ENCODE data around the gene SDCCAG8.
A peak's percentile ranks its signal among the peaks of the same experiment; 100 is the strongest.
"Not testable (repeated sequence)": the region's sequence is repeated elsewhere in the genome, so short reads cannot be mapped to it uniquely, and the experiment has no call there.

SDCCAG8 gene

DNA sequence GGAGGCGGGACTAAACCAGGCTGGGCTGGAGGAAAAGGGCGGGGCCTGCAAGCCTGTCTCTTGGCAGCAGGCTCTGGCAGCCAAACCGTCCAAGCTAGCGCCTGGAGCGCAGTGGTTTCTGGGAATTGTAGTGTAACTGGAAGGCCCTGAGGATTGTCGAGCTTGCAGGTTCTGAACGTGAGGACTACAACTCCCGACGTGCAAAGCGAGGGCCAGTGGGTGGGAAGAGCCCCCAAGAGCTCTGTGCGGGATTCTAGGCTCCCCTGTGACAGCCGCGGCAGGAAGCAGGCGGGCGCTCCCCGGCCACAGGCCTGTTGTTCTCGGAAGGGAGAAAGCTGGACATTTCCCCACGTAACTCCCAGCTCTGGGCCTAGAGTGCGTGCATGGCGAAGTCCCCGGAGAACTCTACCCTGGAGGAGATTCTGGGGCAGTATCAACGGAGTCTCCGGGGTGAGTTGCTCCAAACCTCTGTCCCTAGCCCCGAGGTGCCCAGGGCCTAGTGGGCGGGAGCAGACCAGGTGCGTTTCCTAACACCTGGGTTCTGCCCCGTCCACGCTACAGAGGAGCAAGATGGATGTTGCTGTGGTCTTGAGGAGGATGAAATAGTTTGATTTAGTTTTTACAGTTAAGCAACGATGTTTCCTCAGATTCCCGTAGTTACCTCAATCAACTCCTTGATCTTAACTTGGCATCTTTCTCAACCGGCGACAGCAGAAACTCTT, at the start of gene SDCCAG8:
Gene SDCCAG8 (plus strand): TSS at position 251 of the 722 bp plus-strand sequence. CDS start 133 bp downstream, at position 384.
- DNase-seq, result peak; percentile 94 to 100 (median 99)

DNA sequence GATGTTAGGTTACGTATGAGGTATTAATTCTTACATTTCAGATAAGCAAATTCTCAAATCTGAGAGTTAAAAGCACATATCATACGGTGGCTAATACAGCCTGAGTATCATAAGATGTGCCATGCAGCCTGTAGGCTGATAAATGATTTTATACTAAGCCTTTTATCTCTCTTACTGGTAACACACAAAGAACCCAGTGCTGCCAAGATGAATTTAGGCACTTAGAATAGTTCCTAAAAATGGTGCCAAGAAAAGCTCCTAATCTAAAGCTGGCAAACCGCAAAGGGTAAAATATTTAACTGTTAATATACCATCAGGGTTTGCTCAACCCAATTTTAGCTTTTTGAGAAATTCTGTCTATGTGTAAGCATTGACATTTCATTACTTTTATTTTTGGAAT, 43.9 kb upstream of the SDCCAG8 start:
- not testable (repeated sequence) for DNase-seq

DNA sequence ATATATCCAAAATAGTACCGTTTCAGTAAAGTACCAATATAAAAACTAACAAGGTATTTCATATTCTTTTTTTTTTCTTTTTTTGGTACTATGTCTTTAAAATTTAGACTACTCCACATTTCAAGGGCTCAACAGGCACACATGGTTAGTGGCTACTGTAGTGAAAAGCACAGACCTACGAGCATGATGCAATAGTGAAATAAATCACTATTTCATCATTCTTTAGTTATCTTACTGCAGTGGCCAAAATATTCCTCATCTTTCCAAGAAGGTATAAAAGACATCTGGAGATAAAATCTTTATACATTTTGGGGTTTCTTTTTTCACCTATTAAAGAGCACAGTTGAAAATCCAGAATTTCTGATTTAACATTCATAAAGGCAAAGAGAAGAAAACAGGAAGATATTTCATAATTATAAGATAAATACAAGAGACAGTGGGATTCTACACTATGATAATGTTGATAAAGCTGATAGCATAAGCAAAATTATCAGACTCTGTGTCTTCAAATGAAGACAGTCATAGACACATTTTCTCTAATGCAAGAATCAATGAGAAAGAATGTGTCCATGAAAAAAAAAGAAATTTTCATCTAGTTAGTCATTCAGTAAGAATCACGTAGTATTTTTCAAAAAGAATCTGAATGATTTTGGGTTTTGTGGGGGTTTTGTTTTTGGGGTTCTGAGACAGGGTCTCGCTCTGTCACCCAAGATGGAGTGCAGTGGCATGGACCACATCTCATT, 42.6 kb upstream of the SDCCAG8 start:
- no peak for DNase-seq

DNA sequence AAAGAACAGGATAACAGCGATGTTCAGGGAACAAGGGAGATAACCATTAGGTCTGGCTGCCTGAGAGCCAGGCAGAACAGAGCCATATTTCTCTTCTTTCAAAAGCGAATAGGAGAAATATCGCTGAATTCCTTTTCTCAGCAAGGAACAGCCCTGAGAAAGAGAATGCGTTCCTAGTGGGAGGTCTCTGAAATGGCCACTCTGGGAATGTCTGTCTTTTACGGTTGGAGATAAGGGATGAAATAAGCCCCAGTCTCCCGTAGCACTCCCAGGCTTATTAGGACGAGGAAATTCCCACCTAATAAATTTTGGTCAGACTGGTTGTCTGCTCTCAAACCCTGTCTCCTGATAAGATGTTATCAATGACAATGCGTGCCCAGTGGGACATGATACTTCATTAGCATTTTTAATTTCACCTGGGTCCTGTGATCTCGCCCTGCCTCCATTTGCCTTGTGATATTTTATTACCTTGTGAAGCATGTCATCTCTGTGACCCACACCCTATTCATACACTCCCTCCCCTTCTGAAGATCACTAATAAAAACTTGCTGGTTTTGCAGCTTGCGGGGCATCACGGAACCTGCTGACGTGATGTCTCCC, 40.5 kb upstream of the SDCCAG8 start:
- not testable (repeated sequence) for DNase-seq

DNA sequence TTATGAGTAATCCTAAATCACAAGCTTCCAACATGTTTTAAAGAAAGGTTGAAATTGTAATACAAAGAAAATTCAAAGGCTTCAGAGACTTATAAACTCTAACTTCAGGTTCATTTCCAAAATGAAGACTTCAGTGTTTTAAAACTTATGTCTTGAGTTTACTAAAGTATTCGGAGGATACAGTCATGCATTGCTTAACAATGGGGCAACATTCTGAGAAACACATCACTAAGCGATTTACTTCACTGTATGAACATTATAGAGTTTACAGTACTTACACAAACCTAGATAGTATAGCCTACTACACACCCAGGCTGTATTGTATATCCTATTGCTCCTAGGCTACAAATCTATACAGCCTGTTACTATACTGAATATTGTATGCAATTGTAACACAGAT, 39.1 kb upstream of the SDCCAG8 start:
- DNase-seq, result no peak

DNA sequence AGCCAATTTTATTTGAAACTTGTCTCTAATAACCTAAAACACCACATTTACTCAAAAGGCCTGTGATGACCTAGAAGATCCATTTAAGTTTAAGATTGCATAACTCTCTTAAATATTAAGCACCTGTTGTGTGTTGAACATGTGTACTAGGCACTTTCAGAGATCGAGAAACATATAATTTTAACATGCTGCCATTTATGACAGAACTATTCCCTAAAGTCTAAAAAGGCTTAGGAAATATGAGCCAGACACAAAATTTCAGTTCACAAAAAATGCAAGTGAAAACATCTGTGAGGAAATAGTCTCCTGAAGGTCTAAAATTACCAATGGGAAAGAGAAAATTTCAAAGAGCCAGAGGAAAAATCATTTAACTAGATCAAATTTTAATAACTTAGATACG, 38.5 kb upstream of the SDCCAG8 start:
- DNase-seq, result no peak

DNA sequence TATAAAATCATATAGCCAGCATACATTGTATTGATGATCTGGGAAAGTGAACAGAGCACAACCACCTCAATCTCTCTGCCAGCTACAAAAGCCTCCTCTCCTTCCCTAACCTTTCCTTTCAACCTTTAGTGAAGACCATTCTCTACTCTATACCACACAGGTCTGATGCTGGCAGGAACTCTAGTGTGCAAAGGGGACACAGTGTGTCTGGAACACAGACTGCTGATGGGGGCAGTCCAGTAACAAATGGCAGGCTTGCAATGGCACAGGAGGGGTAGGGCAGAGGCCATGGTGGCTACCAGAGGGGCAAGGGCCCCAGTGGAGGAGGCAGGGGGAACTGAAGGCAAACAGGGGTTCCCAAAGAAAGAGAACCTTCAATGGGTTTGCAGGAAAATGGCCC, 37.8 kb upstream of the SDCCAG8 start:
- DNase-seq, result no peak

DNA sequence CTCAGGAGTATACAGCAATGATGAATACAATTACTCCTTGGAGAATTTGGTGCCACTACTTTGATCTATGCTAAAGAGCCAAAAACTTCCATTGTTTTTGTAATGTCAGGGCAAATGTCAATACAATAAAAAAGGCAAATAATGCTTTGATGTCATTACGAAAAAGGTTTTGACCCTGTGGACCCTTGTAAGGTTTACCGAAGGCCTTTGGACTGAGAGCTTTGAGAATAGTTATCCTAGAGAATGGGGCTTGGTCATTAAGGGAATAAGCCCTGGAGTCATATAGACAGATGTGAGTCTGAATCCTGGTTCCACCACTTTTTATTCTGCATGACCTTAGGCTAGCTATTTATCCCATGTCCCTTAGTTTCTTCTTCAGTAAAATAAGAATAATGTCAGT, 28.2 kb upstream of the SDCCAG8 start:
- no peak for DNase-seq

DNA sequence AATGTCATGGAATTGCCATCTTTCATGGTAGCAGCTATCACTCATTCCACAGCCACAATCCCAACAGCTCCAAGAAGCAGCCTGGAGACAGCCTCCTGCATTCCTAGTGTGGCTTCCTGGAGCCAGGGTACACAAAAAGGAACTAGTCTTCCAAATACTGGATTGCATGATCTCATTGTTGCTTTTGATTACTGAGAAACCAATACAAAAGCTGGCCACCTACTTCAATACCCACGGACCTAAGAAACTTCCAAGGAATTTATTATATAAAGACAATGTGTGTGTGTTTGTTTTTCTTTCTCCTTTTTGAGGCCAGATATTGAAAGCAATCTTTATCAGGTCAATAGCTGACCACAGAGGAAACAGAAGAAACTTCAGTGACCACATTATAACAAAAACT, 26.3 kb upstream of the SDCCAG8 start:
- no peak for DNase-seq

DNA sequence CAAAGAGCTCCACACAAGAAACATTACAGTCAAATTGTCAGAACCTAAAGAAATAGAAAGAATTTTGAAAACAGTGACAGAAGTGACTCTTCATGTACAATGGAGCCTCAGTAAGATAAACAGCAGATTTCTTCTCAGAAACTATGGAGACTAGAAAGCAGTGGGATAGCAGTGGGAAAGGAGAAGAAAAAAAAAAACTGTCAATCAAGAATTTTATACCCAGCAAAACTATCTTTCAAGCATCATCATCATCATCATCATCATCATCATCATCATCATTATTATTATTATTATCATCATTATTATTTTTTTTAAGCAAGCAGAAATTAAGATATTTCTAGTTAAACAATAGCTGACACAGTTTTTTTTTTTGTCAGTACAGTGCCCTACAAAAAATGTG, 24.9 kb upstream of the SDCCAG8 start:
- peak in 1 of 3 experiments; percentile 24 for DNase-seq

DNA sequence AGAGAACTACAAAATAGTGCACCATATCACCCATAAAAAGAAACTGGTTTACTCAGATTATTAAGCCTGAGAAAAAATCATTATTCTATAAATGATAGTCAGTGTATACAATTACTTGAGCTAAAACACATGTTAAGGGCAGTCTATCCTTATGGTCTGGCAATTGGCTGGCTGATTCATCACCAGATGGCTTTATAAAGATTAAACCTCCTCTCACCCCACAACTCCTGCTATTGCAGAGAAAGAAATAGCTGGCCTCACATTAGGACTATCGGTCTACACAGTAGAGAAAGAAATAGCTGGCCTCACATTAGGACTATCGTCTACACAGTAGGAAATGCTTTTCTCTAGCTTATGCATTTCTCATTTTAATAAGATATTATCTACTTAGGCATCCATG, 21.9 kb upstream of the SDCCAG8 start:
- no peak for DNase-seq

DNA sequence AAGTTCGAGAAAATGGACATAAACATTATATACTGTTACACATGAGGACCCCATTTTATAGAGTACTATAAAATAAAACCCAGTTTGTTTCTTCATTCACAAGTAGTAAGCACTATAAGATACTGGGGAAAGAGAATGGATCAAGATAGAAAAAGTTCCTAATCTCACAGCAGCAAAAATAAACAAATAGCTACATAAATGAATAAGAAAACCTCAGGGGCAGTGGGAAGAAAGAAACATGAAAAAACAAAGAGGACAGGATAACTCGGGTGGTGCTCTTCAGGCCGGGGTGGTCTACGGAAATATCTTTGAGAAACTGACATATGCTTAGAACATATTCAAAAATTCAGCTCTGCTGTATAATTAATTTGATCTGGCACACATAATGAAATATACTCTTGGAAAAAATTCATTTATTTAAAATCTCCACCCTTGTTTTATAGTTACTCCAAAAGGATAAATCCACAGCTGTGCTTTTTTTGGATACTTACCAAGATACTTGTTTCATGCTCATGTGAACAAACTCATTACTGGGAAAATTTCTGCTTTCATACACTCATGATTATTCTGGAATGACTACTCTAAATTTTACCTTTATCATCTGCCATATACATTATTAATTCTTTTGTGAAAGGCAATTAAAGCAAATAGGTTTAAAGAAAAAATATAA, 20.7 kb upstream of the SDCCAG8 start:
- DNase-seq, result no peak

DNA sequence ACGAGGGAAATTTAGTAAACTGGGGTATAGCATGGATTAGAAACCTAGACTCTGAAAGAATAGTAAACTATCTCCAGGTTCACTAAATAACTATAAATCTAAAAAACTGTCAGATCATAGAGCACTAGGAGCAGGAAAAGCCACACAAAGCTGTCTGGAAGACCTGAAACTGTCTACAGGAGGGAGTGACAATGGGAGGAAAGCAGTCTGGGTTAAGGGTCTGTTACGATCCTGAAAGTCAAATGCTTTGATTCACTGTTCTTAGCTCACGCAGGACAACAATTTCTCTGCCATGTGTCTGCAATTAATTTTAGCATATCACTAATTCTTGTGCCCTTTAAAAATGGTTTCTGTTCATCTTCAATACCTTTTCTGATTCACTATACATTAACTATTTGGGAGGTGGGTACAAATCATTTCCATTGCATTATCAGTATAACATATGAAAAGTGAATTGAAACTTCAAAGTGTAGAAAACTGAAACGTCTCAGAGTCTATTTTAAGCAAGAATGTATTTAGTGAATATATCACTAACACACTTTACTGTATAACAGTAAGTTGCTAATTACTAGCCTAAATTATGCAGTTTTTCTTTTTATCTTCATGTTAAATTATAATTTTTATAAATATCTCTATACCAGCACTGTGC, 19.1 kb upstream of the SDCCAG8 start:
- DNase-seq, result no peak

DNA sequence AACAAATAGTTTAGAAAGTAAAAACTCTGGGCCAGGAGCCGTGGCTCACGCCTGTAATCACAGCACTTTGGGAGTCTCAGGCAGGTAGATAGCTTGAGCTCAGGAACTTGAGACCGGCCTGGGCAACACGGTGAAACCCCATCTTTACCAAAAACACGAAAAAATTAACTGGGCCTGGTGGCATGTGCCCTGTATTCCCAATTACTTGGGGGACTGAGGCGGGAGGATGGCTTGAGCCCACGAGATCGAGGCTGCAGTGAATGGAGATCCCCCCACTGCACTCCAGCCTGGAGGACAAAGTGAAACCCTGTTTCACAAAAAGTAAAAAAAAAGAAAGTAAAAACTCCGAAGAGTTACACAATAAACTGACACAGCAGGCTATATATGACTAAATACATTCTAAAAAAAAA, 11.4 kb upstream of the SDCCAG8 start:
- no peak for DNase-seq

DNA sequence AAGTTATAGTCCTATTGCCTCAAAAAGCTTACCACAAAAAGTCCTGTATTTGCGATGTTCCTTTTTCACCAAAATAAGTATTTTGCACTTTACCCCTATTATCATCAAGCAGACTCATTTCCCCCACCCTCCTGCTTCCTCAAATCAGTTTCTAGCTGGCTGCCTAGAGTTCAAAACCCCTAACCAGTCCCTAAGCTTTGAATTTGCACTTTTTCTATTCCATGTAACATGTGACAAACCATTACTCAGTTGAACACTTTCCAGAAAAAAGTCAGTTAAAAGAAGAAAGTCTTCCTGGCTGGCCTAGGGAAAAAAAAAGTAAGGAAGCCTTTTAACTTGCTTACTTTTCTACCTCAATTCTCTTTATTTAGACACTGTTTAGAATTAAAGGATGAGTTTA, 8.9 kb upstream of the SDCCAG8 start:
- no peak for DNase-seq

DNA sequence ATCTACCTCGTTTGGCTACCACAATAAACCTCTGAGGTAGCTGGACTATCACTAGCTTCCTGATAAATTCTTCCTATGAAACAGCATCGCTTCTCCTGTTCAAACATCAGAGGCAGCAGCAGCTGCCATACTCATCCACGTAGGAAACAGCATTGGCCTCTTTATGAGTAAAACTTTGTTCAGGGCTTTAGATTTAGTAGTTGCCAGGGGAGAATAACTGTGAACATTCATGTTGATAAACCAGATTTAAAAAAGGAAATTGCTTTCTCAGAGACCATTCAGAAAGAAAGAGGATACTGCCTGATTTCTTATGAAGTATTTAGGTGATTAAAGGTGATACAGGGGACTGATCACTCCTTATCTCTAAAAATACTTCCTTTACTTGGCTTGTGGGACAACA, 7.9 kb upstream of the SDCCAG8 start:
- no peak for DNase-seq

DNA sequence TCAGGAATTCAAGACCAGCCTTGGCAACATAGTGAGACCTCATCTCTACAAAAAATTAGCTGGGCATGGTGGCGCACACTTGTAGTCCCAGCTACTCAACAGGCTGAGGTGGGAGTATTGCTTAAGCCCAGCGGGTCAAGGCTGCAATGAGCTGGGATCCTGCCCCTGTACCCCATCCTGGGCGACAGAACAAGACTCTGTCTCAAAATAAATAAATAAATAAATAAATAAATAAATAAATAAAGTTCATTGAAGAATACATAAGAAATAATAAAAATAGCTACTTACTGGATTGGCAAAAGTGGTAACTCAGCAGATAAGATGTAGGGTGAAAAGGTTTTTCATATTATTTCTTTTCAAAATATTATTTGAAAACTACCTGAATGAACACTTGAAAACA, 6.6 kb upstream of the SDCCAG8 start:
- DNase-seq, result no peak

DNA sequence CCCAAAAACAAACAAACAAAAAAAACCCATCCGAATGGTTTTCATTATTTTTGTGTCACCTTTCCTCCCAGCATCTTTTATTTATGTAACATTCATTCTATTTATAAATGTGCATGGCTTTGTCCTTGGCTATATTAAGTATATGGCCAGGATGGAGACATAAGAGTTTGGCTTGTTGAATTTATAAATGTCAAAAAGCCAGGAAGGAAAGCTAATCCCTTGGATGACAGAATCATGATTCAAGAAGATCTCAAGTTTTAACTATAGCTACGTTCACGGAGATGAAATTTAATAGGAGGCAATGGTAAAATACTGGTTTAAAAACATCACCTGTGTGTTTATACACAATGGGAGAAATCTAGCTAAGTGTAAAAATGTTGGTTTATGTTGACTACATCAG, 5.7 kb upstream of the SDCCAG8 start:
- no peak for DNase-seq

DNA sequence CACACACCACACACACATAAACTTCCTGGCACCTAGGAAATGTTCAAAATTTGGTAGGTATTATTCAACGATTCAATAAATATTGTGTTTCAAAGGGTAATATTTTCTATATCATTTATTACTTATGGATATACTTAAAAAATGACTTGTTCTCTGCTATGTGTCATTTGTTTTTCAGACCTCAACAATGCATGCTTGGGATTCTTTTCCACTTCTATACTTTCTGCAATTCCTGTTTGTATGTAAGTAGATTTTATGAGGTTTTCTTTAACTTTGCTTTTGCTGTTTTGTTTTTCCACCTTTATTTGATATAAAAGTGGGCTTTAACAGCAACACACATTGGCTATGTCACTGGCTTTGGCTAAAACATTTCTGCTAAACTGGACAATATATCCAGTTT, 4.3 kb upstream of the SDCCAG8 start:
- no peak for DNase-seq

DNA sequence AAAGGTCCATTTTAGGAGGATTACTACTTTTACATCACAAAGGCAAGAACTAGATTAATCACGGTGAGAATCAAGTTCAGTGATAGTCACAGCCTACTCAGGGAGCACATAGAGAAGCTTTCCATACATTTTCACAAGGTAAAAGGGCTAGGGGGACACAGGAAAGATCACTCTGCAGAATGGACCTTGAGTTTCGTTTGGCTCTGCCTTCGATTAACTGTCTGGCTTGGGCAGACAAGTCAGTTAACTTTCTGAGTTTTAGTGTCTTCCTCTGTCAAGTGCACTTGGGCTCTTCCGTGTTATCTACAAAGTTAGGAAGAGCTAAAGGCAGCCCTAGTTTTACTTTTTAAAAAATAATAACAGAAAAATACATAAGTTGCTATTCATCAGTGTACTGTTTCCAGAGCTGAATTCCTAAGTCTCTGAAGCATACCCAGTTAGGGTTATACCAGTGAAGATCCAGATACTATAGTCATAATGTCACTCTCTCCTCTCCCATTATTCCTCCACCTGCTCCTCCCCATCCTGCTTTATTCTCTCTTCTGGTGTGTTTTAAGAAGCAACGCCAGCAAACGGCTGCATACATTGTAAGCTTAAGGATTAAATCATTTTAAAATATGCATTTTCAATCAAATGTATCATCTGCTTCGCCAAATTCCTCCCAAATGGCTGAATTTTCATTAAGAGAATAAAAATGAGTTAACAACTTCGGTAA, 2.5 kb upstream of the SDCCAG8 start:
- DNase-seq, result peak in 2 of 3 experiments; percentile 18 to 62

DNA sequence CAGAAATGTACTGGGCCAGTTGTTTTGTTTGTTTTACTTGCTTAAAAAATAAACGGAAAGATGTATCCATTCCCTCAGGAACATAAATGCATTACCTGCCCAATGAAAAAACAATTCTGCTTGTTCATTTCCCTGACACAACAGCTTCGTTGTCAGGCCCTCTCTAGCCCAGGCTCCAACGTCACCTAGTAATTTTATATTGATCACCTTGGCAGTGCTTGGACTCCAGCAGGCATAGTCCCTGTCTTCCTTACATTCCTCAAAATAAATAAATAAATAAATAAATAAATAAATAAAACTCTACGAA, 2.0 kb upstream of the SDCCAG8 start:
- no peak for DNase-seq

DNA sequence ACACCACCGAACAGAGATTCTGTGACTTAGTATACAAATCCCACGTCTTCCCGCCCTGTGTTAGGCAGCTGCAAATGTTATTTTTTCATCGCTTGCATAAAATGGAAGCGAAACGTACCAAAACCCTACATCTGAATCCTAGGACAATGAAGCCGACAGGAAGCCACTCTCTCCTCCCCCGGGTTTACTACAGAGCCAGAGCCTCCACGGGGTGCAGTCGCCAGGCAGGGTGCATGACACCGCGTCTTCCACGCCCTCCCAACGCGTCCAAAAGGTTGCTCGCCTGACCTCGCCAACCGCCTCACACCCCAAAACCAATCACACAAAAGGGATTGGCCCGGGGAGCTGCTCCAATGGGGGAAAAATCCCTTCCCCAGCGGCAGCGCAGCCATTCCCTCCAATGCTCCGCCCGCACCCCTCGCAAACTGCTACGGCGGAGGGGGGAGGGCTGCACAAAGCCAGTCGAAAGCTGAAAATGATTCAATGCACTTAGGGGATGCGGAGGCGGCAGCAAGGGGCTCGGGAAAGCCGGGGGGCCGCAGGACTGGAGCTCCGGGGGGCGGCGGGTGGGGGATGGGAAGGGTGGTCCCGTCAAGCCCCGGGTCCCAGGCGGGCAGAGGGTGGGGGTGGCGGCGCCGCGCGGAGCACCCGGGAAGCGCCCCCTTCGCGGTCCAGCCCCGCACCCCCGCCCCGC, 1.5 kb upstream of the SDCCAG8 start:
- DNase-seq, result peak; percentile 31 to 82 (median 76)

Data from NCI-H1417 (cell line).